Activated CD8-positive, alpha-beta memory T cell treated with anti-CD3 and anti-CD28 coated beads for 1 hour (primary cell): ENCODE data around the gene PCP4L1.
A peak's percentile ranks its signal among the peaks of the same experiment; 100 is the strongest.
"Not testable (repeated sequence)": the region's sequence is repeated elsewhere in the genome, so short reads cannot be mapped to it uniquely, and the experiment has no call there.

Experiments used
- DNase-seq, 2 donors: peaks; one replicate each; pipeline ENCODE4 v3.0.0-alpha.2; 2020; ENCODE audit warnings: low read depth in 1 of 2; ENCODE audit errors: extremely low read depth in 1 of 2

Gene PCP4L1

GRCh38 chr1:161227196-161227871 lies 31.2 kb upstream of the PCP4L1 start:
- DNase-seq: peak; percentile 84

GRCh38 chr1:161228032-161228431 lies 30.5 kb upstream of the PCP4L1 start:
- DNase-seq: no peak

- no peak for DNase-seq
Observed at GRCh38 chr1:161229896-161230295, 28.6 kb upstream of the PCP4L1 start.

- no peak for DNase-seq
Observed at GRCh38 chr1:161230762-161231161, 27.8 kb upstream of the PCP4L1 start.

GRCh38 chr1:161233102-161233501 lies 25.4 kb upstream of the PCP4L1 start:
- DNase-seq: no peak

GRCh38 chr1:161235957-161236775 lies 22.4 kb upstream of the PCP4L1 start:
- no peak for DNase-seq

- DNase-seq: no peak
Observed at GRCh38 chr1:161238039-161238473, 20.5 kb upstream of the PCP4L1 start, which contains the start of gene NR1I3. Gene NR1I3 (minus strand): TSS chr1:161238203. CDS start chr1:161236565, 1,638 bp downstream.

- no peak for DNase-seq
Observed at GRCh38 chr1:161241682-161242081, 16.9 kb upstream of the PCP4L1 start.

GRCh38 chr1:161242313-161242712 lies 16.2 kb upstream of the PCP4L1 start:
- DNase-seq: no peak

- DNase-seq: no peak
Observed at GRCh38 chr1:161244888-161245287, 13.7 kb upstream of the PCP4L1 start.

- not testable (repeated sequence) for DNase-seq
Observed at GRCh38 chr1:161250100-161250499, 8.4 kb upstream of the PCP4L1 start.

GRCh38 chr1:161250829-161251228 lies 7.7 kb upstream of the PCP4L1 start:
- no peak for DNase-seq

GRCh38 chr1:161251579-161251978 lies 7.0 kb upstream of the PCP4L1 start:
- DNase-seq: no peak

- not testable (repeated sequence) for DNase-seq
Observed at GRCh38 chr1:161255302-161255701, 3.2 kb upstream of the PCP4L1 start.

GRCh38 chr1:161255955-161256520 lies 2.5 kb upstream of the PCP4L1 start:
- not testable (repeated sequence) for DNase-seq

GRCh38 chr1:161257109-161257508 lies 1.4 kb upstream of the PCP4L1 start:
- not testable (repeated sequence) for DNase-seq

GRCh38 chr1:161259345-161259702 lies 779 bp downstream of the PCP4L1 start:
- DNase-seq: no peak

- DNase-seq: no peak
Observed at GRCh38 chr1:161259765-161260164, 1.2 kb downstream of the PCP4L1 start.

GRCh38 chr1:161260376-161261260 lies 2.1 kb downstream of the PCP4L1 start:
- DNase-seq: no peak

GRCh38 chr1:161261261-161262235 lies 3.0 kb downstream of the PCP4L1 start:
- DNase-seq: no peak
